ENCODE measurements around the gene HDDC3.

DNA sequence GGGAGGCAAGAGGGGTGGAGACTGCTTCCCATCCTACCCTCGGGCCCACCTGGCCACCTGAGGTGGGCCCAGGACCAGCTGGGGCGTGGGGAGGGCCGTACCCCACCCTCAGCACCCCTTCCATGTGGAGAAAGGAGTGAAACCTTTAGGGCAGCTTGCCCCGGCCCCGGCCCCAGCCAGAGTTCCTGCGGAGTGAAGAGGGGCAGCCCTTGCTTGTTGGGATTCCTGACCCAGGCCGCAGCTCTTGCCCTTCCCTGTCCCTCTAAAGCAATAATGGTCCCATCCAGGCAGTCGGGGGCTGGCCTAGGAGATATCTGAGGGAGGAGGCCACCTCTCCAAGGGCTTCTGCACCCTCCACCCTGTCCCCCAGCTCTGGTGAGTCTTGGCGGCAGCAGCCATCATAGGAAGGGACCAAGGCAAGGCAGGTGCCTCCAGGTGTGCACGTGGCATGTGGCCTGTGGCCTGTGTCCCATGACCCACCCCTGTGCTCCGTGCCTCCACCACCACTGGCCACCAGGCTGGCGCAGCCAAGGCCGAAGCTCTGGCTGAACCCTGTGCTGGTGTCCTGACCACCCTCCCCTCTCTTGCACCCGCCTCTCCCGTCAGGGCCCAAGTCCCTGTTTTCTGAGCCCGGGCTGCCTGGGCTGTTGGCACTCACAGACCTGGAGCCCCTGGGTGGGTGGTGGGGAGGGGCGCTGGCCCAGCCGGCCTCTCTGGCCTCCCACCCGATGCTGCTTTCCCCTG is 50.2 kb downstream of the HDDC3 start:
- TF ChIP-seq CTCF (conservative IDR thresholded peaks at IDR 0.05; ENCODE audit: low read depth, low read length) (no peak), EZH2 (IDR thresholded peaks at IDR 0.05; ENCODE audit: low read length, unreplicated experiment) (no peak)
